ENCODE data around the gene AGTRAP.

- no peak for TF ChIP-seq CTCF (IDR thresholded peaks at IDR 0.05)
- no peak for TF ChIP-seq POLR2A (IDR thresholded peaks at IDR 0.05)
Observed at GRCh38 chr1:11759791-11760190, 23.9 kb downstream of the AGTRAP start.

Measured in lower leg skin (tissue), 3 donors.